Measurements from ENCODE around the gene DEPDC7.
"Not testable (repeated sequence)": the region's sequence is repeated elsewhere in the genome, so short reads cannot be mapped to it uniquely, and the experiment has no call there.

Gene DEPDC7

GRCh38 chr11:33015621-33016551 lies at the start of gene DEPDC7:
DEPDC7 (plus strand) TSS chr11:33015878; CDS start chr11:33015956, 78 bp downstream.
- peak; percentile 98 for DNase-seq

GRCh38 chr11:32968541-32968940 lies 47.1 kb upstream of the DEPDC7 start:
- DNase-seq, result no peak

GRCh38 chr11:32972233-32972632 lies 43.4 kb upstream of the DEPDC7 start:
- not testable (repeated sequence) for DNase-seq

- DNase-seq, result no peak
Measured at GRCh38 chr11:32972781-32973180, 42.9 kb upstream of the DEPDC7 start.

- no peak for DNase-seq
Measured at GRCh38 chr11:32982626-32983025, 33.1 kb upstream of the DEPDC7 start.

GRCh38 chr11:32983506-32983905 lies 32.2 kb upstream of the DEPDC7 start:
- no peak for DNase-seq

- no peak for DNase-seq
Measured at GRCh38 chr11:32985600-32985999, 30.1 kb upstream of the DEPDC7 start.

GRCh38 chr11:32987851-32988250 lies 27.8 kb upstream of the DEPDC7 start:
- DNase-seq, result no peak

- DNase-seq, result no peak
Measured at GRCh38 chr11:32990481-32990880, 25.2 kb upstream of the DEPDC7 start.

GRCh38 chr11:32991427-32991826 lies 24.3 kb upstream of the DEPDC7 start:
- DNase-seq, result no peak

- DNase-seq, result no peak
Measured at GRCh38 chr11:32991898-32992297, 23.8 kb upstream of the DEPDC7 start.

- no peak for DNase-seq
Measured at GRCh38 chr11:33000181-33000580, 15.5 kb upstream of the DEPDC7 start.

- no peak for DNase-seq
Measured at GRCh38 chr11:33001281-33001680, 14.4 kb upstream of the DEPDC7 start.

- no peak for DNase-seq
Measured at GRCh38 chr11:33001751-33002542, 13.7 kb upstream of the DEPDC7 start.

GRCh38 chr11:33005175-33005574 lies 10.5 kb upstream of the DEPDC7 start:
- DNase-seq, result no peak

GRCh38 chr11:33006010-33006409 lies 9.7 kb upstream of the DEPDC7 start:
- DNase-seq, result no peak

GRCh38 chr11:33013755-33014154 lies 1.9 kb upstream of the DEPDC7 start:
- no peak for DNase-seq

- DNase-seq, result peak; percentile 38
Measured at GRCh38 chr11:33016654-33017053, 976 bp downstream of the DEPDC7 start.

- DNase-seq, result peak; percentile 37
Measured at GRCh38 chr11:33017478-33017877, 1.8 kb downstream of the DEPDC7 start.

- no peak for DNase-seq
Measured at GRCh38 chr11:33017965-33018364, 2.3 kb downstream of the DEPDC7 start.

GRCh38 chr11:33018840-33019239 lies 3.2 kb downstream of the DEPDC7 start:
- peak; percentile 37 for DNase-seq

GRCh38 chr11:33021501-33021900 lies 5.8 kb downstream of the DEPDC7 start:
- no peak for DNase-seq

GRCh38 chr11:33021937-33022336 lies 6.3 kb downstream of the DEPDC7 start:
- DNase-seq, result no peak

GRCh38 chr11:33025339-33025722 lies 9.7 kb downstream of the DEPDC7 start:
- DNase-seq, result no peak
